Panc1 (cell line): ENCODE results near the gene MIX23. TPM values are rescaled to one million over a fixed set of nuclear protein-coding genes. Genes with fewer than 3 reads are reported as not detected.

Experiments used
- ATAC-seq: fragments of 200-7000 bp; cut with Tn5 transposase; 2 replicates; pipeline ENCODE4 v1.9.1; 2020; ENCODE audit warnings: mild to moderate bottlenecking, moderate library complexity
- BruUV-seq: library from RNA; stranded (reverse); fragments of 400-500 nt; replicated peaks from 2 replicates; lab custom pipeline; 2021; lab: Mats Ljungman, UMichigan
- CTCF ChIA-PET: fragments of 300-600 bp; sonication (Branson Sonifier 250); formaldehyde crosslinking; loops from one replicate; lab custom pipeline; 2022; ENCODE audit warnings: antibody characterized with exemption; lab: Charles Lee
- POLR2A ChIA-PET: fragments of 300-600 bp; sonication (Branson Sonifier 250); formaldehyde crosslinking; loops from one replicate; lab custom pipeline; 2022; ENCODE audit warnings: antibody characterized with exemption; lab: Charles Lee
- DNase-seq: peaks from one replicate; pipeline ENCODE4 v3.0.0-alpha.2; 2010; ENCODE audit warnings: low read depth, low spot score
- H3K27ac ChIP-seq: 2 replicates; pipeline ENCODE4 v1.5.1; 2011; ENCODE audit warnings: mild to moderate bottlenecking, low read length, inconsistent platforms
- H3K27me3 ChIP-seq: fragments of 200-500 bp; sonication (Bioruptor generic); 2 replicates; pipeline ENCODE4 v1.6.0; 2014; ENCODE audit warnings: low read length, inconsistent platforms; ENCODE audit not compliant: control insufficient read depth, insufficient read depth
- H3K36me3 ChIP-seq: fragments of 200-500 bp; sonication (Bioruptor generic); 2 replicates; pipeline ENCODE4 v1.5.1; 2014; ENCODE audit warnings: inconsistent platforms, mild to moderate bottlenecking, low read length, moderate library complexity; ENCODE audit not compliant: control insufficient read depth, insufficient read depth
- H3K4me1 ChIP-seq: 2 replicates; pipeline ENCODE4 v1.5.1; 2011; ENCODE audit warnings: inconsistent platforms, mild to moderate bottlenecking, low read length, moderate library complexity; ENCODE audit not compliant: control insufficient read depth, insufficient read depth
- H3K4me3 ChIP-seq, 2 experiments: 2 replicates each; pipeline ENCODE4 v1.5.1; 2011 to 2012; ENCODE audit warnings: low read depth in 2 of 2, low read length in 2 of 2, mild to moderate bottlenecking in 2 of 2, inconsistent platforms in 1 of 2, moderate library complexity in 1 of 2
- H3K9me3 ChIP-seq: fragments of 200-500 bp; sonication (Bioruptor generic); 2 replicates; pipeline ENCODE4 v1.5.1; 2014; ENCODE audit warnings: low read depth, mild to moderate bottlenecking, inconsistent platforms, low read length, moderate library complexity; ENCODE audit not compliant: control insufficient read depth, insufficient read depth
- POLR2AphosphoS5 ChIP-seq: IDR thresholded peaks from 2 replicates; pipeline ENCODE4 v1.6.1; 2012; ENCODE audit warnings: mild to moderate bottlenecking, low read depth, low read length, moderate library complexity
- SIN3A ChIP-seq: IDR thresholded peaks from 2 replicates; pipeline ENCODE4 v1.6.1; 2012; ENCODE audit warnings: low read depth, mild to moderate bottlenecking, low read length, moderate library complexity, borderline replicate concordance; ENCODE audit not compliant: insufficient read depth
- TCF7L2 ChIP-seq: IDR thresholded peaks from 2 replicates; pipeline ENCODE4 v1.6.1; 2011; ENCODE audit warnings: mild to moderate bottlenecking, low read depth, low read length, inconsistent platforms
- in situ Hi-C: cut with HindIII; loops from 2 replicates; pipeline ENCODE4 v1.10.0; 2016; ENCODE audit warnings: low sequenced_read_pairs, low pct_unique_long_range_greater_than_20kb
- intact Hi-C: fragments of 100-400 bp; cut with micrococcal nuclease; formaldehyde crosslinking; loops from one replicate; pipeline ENCODE4 v1.10.0; 2022; ENCODE audit not compliant: unreplicated experiment
- total RNA-seq: library from RNA; stranded (reverse); gene quantifications from one replicate; pipeline ENCODE4 v1.2.1, GENCODE V29; 2021; ENCODE audit not compliant: unreplicated experiment
- TF ChIP-seq, protein P1 (sequence below): fragments of 450-650 bp; IDR thresholded peaks from 2 replicates; pipeline ENCODE4 v1.5.1; 2017; ENCODE audit warnings: mild to moderate bottlenecking
- TF ChIP-seq, protein P2 (sequence below), 2 experiments: IDR thresholded peaks; 2 replicates each; pipeline ENCODE4 v1.6.1; 2011 to 2012; ENCODE audit warnings: low read depth in 2 of 2, control low read depth in 1 of 2, low read length in 1 of 2, mild to moderate bottlenecking in 1 of 2, moderate library complexity in 1 of 2; ENCODE audit not compliant: insufficient read depth in 1 of 2

MIX23 gene
- total RNA-seq, 1 experiment from 2014 or later, result 61.7 TPM

DNA sequence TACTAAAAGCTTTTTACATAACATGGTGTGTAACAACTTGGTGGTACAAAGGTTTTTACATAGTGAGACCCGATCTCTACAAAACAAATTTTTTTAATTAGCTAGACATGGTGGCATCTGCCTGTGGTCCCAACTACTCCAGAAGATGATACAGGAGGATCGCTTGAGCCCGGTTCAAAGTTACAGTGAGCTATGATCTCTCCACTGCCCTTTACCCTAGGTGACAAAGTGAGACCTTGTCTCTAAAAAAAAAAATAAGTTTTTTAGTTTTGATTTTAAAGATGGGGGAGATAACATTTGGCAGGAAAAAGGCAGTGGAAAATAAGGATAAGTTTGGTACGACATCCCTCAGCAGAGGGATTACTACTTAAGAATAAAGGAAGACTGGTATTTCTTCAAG lies 6.9 kb upstream of the MIX23 start:
- no peak overlapping the region for H3K4me3 ChIP-seq
- no peak for DNase-seq
- in situ Hi-C loops (no loop called here), intact Hi-C loops (loop anchor here (10.0 kb wide), 1 partner anchor 555 kb away; the partner anchor contains the start of genes EAF2 and IQCB1)
- H3K4me1 ChIP-seq, result no peaks in the 10 kb centered on the region; the same call in 1 of the 2 replicates
- ChIA-PET POLR2A (interaction anchor here (0.6 to 1.3 kb wide), 2 partner anchors 26 to 322 kb away, joined by 3 to 4 read pairs; partner anchors contain the start of gene WDR5B), CTCF (interaction anchor here (0.7 kb wide), 1 partner anchor 23 kb away, joined by 4 read pairs; no protein-coding TSS in a partner anchor)
- H3K27me3 ChIP-seq, result no peaks in the 10 kb centered on the region
- no TSS peak for BruUV-seq
- no peak for ATAC-seq
- H3K27ac ChIP-seq, result no peak overlapping the region
- no peaks in the 10 kb centered on the region; the same call in 1 of the 2 replicates for H3K36me3 ChIP-seq
- H3K9me3 ChIP-seq, result no peaks in the 10 kb centered on the region
- no peak for TF ChIP-seq TCF7L2
- TF ChIP-seq POLR2AphosphoS5, result no peak
- TF ChIP-seq, protein P1, sequence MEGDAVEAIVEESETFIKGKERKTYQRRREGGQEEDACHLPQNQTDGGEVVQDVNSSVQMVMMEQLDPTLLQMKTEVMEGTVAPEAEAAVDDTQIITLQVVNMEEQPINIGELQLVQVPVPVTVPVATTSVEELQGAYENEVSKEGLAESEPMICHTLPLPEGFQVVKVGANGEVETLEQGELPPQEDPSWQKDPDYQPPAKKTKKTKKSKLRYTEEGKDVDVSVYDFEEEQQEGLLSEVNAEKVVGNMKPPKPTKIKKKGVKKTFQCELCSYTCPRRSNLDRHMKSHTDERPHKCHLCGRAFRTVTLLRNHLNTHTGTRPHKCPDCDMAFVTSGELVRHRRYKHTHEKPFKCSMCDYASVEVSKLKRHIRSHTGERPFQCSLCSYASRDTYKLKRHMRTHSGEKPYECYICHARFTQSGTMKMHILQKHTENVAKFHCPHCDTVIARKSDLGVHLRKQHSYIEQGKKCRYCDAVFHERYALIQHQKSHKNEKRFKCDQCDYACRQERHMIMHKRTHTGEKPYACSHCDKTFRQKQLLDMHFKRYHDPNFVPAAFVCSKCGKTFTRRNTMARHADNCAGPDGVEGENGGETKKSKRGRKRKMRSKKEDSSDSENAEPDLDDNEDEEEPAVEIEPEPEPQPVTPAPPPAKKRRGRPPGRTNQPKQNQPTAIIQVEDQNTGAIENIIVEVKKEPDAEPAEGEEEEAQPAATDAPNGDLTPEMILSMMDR, result no peak
- TF ChIP-seq, protein P2, sequence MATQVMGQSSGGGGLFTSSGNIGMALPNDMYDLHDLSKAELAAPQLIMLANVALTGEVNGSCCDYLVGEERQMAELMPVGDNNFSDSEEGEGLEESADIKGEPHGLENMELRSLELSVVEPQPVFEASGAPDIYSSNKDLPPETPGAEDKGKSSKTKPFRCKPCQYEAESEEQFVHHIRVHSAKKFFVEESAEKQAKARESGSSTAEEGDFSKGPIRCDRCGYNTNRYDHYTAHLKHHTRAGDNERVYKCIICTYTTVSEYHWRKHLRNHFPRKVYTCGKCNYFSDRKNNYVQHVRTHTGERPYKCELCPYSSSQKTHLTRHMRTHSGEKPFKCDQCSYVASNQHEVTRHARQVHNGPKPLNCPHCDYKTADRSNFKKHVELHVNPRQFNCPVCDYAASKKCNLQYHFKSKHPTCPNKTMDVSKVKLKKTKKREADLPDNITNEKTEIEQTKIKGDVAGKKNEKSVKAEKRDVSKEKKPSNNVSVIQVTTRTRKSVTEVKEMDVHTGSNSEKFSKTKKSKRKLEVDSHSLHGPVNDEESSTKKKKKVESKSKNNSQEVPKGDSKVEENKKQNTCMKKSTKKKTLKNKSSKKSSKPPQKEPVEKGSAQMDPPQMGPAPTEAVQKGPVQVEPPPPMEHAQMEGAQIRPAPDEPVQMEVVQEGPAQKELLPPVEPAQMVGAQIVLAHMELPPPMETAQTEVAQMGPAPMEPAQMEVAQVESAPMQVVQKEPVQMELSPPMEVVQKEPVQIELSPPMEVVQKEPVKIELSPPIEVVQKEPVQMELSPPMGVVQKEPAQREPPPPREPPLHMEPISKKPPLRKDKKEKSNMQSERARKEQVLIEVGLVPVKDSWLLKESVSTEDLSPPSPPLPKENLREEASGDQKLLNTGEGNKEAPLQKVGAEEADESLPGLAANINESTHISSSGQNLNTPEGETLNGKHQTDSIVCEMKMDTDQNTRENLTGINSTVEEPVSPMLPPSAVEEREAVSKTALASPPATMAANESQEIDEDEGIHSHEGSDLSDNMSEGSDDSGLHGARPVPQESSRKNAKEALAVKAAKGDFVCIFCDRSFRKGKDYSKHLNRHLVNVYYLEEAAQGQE (IDR thresholded peaks at IDR 0.05; ENCODE audit: insufficient read depth in 1 of 2, low read depth in 2 of 2, low read length in 1 of 2), result no peak
- TF ChIP-seq SIN3A, result no peak

DNA sequence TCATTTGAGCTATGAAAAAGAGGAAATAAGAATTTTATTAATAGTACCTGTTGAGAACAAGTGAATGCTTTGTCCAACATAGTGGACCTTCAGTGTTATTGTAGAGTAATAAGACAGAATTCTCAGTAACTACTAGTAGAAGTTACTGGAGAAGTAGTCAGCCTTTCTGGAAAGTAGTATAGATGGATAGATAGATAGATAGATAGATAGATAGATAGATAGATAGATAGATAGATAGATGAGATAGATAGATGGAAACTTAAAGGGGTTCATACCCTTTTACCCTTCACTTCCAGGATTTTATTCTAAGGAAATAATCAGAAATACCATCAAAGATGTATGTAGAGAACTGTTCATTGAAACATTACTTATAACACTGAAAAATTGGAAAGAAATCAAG lies 6.2 kb upstream of the MIX23 start:
- in situ Hi-C loops, result no loop called here
- no peak for ATAC-seq
- no TSS peak for BruUV-seq
- Histone ChIP-seq H3K4me1 (no peaks in the 10 kb centered on the region; the same call in 1 of the 2 replicates), H3K27ac (no peak overlapping the region), H3K4me3 (no peak overlapping the region), H3K9me3 (no peaks in the 10 kb centered on the region), H3K36me3 (no peaks in the 10 kb centered on the region; the same call in 1 of the 2 replicates), H3K27me3 (no peaks in the 10 kb centered on the region)
- intact Hi-C loops, result loop anchor here (10.0 kb wide), 1 partner anchor 554 kb away; the partner anchor contains the start of genes EAF2 and IQCB1
- TF ChIP-seq TCF7L2 (no peak), SIN3A (no peak), POLR2AphosphoS5 (no peak)
- TF ChIP-seq, protein P2 (IDR thresholded peaks at IDR 0.05; ENCODE audit: insufficient read depth in 1 of 2, low read depth in 2 of 2, low read length in 1 of 2), result no peak
- TF ChIP-seq, protein P1, result no peak
- ChIA-PET CTCF (no interaction called here), POLR2A (interaction anchor here (1.3 kb wide), 1 partner anchor 27 kb away, joined by 4 read pairs; the partner anchor contains the start of gene WDR5B)
- no peak for DNase-seq
